Stimulated activated CD4-positive, alpha-beta T cell treated with anti-CD3 and anti-CD28 coated beads, TNF-alpha, amount 100 ng/mL, for 48 hours (primary cell): ENCODE data around the gene YOD1.

ENCODE experiments used
- DNase-seq, 3 donors: peaks; one replicate each; pipeline ENCODE4 v3.0.0-alpha.2; 2020; ENCODE audit warnings: low read depth in 3 of 3

YOD1 gene

GRCh38 chr1:207025146-207025880 lies 25.7 kb downstream of the YOD1 start:
- no peak for DNase-seq

- no peak for DNase-seq
These were observed 26.5 kb downstream of the YOD1 start for GRCh38 chr1:207024202-207025145.

GRCh38 chr1:207022996-207023679 lies 27.9 kb downstream of the YOD1 start:
- DNase-seq: no peak

- DNase-seq: no peak
These were observed 29.0 kb downstream of the YOD1 start for GRCh38 chr1:207021876-207022596.

- no peak for DNase-seq
These were observed 29.7 kb downstream of the YOD1 start for GRCh38 chr1:207021139-207021861.

- no peak for DNase-seq
These were observed 30.3 kb downstream of the YOD1 start for GRCh38 chr1:207020709-207021107.

GRCh38 chr1:207020065-207020708 lies 30.8 kb downstream of the YOD1 start:
- no peak for DNase-seq

- no peak for DNase-seq
These were observed 31.3 kb downstream of the YOD1 start for GRCh38 chr1:207019661-207020060.

- DNase-seq: no peak
These were observed 31.8 kb downstream of the YOD1 start for GRCh38 chr1:207019161-207019560.

GRCh38 chr1:207018707-207019106 lies 32.3 kb downstream of the YOD1 start:
- no peak for DNase-seq

GRCh38 chr1:207017615-207018559 lies 33.1 kb downstream of the YOD1 start:
- DNase-seq: no peak

- no peak for DNase-seq
These were observed 35.2 kb downstream of the YOD1 start for GRCh38 chr1:207015791-207016190.

GRCh38 chr1:207014728-207015127 lies 36.3 kb downstream of the YOD1 start:
- DNase-seq: no peak

GRCh38 chr1:207013321-207014085 lies 37.5 kb downstream of the YOD1 start:
- no peak for DNase-seq

- DNase-seq: no peak
These were observed 40.3 kb downstream of the YOD1 start for GRCh38 chr1:207010726-207011125.

GRCh38 chr1:207009945-207010344 lies 41.1 kb downstream of the YOD1 start:
- no peak for DNase-seq

- DNase-seq: no peak
These were observed 41.7 kb downstream of the YOD1 start for GRCh38 chr1:207009182-207009850.
